GM12801 (cell line): ENCODE results near the gene ANKRD62.

Source experiments
- TF ChIP-seq, protein P1 (sequence below): IDR thresholded peaks from one replicate; pipeline ENCODE4 v1.5.1; 2011; ENCODE audit warnings: control low read depth; ENCODE audit not compliant: insufficient read length; ENCODE audit errors: extremely low read depth

Gene ANKRD62

DNA sequence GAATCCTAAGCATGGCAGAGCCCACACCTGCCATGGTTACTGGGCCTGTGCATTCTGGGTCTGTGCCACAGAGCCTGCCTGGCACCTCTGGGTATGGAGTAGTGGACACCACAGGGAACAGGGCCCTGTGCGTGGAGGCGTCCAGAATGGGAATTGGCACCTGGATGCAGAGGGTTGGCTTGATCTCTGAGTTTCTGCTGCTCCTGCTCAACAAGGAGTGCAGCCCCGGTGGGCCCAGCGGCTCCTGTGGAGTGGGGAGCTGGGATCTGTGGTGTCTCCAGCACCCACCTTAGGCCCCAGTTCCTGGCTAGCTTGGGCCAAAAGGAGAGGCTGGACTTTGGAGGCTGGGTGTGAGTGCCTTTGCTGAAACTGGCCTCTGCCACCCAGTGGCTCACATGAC lies 7.9 kb upstream of the ANKRD62 start:
- TF ChIP-seq, protein P1, sequence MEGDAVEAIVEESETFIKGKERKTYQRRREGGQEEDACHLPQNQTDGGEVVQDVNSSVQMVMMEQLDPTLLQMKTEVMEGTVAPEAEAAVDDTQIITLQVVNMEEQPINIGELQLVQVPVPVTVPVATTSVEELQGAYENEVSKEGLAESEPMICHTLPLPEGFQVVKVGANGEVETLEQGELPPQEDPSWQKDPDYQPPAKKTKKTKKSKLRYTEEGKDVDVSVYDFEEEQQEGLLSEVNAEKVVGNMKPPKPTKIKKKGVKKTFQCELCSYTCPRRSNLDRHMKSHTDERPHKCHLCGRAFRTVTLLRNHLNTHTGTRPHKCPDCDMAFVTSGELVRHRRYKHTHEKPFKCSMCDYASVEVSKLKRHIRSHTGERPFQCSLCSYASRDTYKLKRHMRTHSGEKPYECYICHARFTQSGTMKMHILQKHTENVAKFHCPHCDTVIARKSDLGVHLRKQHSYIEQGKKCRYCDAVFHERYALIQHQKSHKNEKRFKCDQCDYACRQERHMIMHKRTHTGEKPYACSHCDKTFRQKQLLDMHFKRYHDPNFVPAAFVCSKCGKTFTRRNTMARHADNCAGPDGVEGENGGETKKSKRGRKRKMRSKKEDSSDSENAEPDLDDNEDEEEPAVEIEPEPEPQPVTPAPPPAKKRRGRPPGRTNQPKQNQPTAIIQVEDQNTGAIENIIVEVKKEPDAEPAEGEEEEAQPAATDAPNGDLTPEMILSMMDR, result no peak

- TF ChIP-seq, protein P1, result no peak
Measured at GRCh38 chr18:12086249-12086648, 7.4 kb upstream of the ANKRD62 start.

DNA sequence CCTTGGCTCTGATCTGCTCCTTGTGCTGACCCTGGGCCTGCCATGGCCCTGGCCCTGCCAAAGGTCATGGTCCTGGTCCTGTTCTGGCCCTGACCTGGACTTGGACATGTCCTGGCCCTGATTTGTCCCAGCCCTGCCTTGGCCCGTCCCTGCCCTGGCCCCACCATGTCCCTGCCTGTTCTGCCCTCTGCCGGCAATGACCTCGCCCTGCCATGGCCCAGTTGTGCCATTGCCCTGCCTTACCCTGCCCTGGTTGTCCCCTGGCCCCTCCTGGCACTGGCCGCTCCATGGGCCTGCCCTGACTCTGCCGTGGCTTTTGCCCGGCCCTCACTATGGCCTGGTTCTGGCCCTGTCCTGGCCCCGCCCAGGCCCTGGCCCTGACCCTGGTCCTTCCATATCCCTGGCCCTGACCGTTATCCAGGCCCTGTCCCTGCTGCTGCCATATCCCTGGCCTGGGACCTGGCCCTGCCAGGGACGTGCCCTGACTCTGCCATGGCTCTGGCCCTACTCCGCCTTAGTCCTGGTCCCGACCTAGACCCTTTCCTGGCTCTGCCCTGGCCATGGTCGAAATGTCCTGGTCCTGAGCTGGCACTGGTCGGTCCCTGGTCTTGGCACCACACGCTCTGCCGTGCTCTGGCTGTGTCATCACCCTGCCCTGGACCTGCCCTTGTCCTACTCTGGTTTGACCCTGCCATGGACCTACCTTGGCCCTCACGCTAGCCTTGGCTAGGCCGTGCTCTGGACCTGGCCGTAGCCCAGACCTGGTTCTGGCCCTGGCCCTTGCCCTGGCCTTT lies 6.8 kb upstream of the ANKRD62 start:
- TF ChIP-seq, protein P1, result no peak

DNA sequence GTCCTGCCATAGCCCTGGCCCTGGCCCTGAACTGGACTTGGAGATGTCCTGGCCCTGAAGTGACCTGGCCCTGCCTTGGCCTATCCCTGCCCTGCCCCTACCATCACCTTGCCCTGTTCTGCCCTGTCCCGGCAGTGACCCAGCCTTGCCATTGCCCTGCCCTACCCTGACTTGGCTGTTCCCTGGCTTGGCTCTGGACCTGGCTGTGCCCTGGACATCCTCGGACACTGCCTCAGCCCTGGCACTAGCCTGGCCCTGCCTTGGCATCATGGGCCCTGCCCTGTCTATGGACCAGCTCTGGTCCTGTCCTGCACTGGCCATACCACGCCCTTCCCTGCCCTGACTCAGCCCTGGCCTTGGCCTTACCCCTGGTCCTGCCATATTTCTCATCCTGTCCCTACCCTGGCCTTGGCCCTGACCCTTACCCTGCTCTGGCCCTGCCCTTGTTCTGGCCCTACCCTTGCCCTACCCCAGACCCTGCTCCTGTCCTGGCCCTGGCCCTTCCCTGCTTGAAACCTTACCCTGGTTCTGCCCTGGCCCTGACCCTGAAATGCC lies 6.1 kb upstream of the ANKRD62 start:
- TF ChIP-seq, protein P1, result no peak

DNA sequence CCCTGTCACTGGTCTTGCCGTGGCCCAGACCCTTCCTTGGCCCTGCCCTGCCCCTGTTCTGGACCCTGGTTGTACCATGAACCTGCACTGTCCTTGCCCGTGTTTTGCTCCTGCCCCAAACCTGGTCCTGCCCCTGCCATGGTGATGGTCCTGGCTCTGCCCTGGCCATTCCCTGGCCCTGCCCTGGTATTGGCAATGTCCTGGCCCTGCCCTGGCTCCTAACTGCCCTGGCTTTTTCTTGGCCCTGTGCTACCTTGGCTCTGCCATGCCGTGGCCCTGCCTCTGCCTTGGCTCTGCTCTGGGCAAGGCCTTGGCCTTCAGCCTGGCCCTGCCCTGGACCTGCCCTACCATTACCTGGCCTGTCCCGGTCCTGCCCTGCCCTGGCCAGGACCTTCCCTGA lies 5.5 kb upstream of the ANKRD62 start:
- TF ChIP-seq, protein P1, result no peak

DNA sequence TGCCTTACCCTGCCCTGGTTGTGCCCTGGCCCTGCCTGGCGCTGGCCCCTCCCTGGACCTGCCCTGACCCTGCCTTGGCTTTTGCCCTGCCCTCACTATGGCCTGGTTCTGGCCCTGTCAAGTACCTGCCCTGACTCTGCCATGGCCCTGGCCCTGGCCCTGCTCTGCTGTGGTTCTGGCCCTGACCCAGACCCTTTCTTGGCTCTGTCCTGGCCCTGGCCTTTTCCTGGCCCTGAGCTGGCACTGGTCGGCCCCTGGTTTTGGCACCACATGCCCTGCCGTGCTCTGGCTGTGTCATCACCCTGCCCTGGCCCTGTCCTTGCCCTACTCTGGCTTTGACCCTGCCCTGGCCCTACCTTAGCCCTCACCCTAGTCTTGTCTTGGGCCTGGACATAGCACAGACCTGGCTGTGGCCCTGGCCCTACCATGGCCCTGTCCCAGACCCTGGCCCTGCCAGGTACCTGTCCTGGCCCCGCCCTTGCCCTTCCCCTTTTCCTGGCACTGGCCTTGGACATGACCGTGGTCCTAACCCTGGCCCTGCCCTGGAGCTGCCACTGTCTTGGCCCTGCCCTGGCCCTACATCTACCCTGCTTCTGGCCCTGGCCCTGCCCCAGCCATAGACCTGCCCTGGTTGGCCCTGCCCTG lies 4.8 kb upstream of the ANKRD62 start:
- TF ChIP-seq, protein P1, result no peak

- TF ChIP-seq, protein P1, result no peak
Measured at GRCh38 chr18:12091538-12092141, 2.0 kb upstream of the ANKRD62 start.
